IMR-90 (cell line): ENCODE results near the gene TNFRSF4. TPM values are rescaled to one million over a fixed set of nuclear protein-coding genes. Genes with fewer than 3 reads are reported as not detected.

Experiments
- ATAC-seq: fragments of 200-7000 bp; cut with Tn5 transposase; 2 replicates; pipeline ENCODE4 v1.9.1; 2020; ENCODE audit warnings: low read depth, mild to moderate bottlenecking, moderate library complexity
- BruUV-seq: library from RNA; stranded (reverse); fragments of 400-500 nt; replicated peaks from 2 replicates; lab custom pipeline; 2021; lab: Mats Ljungman, UMichigan
- CTCF ChIA-PET: fragments of 300-600 bp; formaldehyde crosslinking; extraction: SDS; loops from one replicate; lab custom pipeline; 2021; ENCODE audit warnings: antibody characterized with exemption; lab: Yijun Ruan, JAX
- POLR2A ChIA-PET: fragments of 300-600 bp; sonication (Branson Sonifier 250); formaldehyde crosslinking; loops from one replicate; lab custom pipeline; 2022; ENCODE audit warnings: antibody characterized with exemption; ENCODE audit not compliant: unreplicated experiment; lab: Charles Lee
- DNase-seq: peaks from one replicate; pipeline ENCODE4 v3.0.0; 2013
- H2AFZ ChIP-seq: replicated peaks from 2 replicates; pipeline ENCODE3; 2013; ENCODE audit warnings: low read length, mild to moderate bottlenecking; ENCODE audit not compliant: poor library complexity
- H2AK5ac ChIP-seq: 2 replicates; pipeline ENCODE4 v1.6.1; 2013; ENCODE audit warnings: low read depth, low read length, inconsistent platforms
- H2AK9ac ChIP-seq: replicated peaks from 2 replicates; pipeline ENCODE3; 2013; ENCODE audit warnings: mild to moderate bottlenecking, low read depth, low read length, moderate library complexity; ENCODE audit not compliant: poor library complexity
- H2BK120ac ChIP-seq: 2 replicates; pipeline ENCODE4 v1.6.1; 2013; ENCODE audit warnings: low read depth, low read length, inconsistent platforms
- H2BK15ac ChIP-seq: 3 replicates; pipeline ENCODE4 v1.6.1; 2013; ENCODE audit warnings: low read depth, low read length, inconsistent platforms
- H2BK20ac ChIP-seq: 2 replicates; pipeline ENCODE4 v1.6.1; 2013; ENCODE audit warnings: low read depth, mild to moderate bottlenecking, inconsistent platforms, low read length, moderate library complexity
- H2BK5ac ChIP-seq: 2 replicates; pipeline ENCODE4 v1.6.1; 2013; ENCODE audit warnings: mild to moderate bottlenecking, low read depth, low read length, inconsistent platforms; ENCODE audit not compliant: poor library complexity, severe bottlenecking
- H3K14ac ChIP-seq: replicated peaks from 2 replicates; pipeline ENCODE4 v1.6.1; 2013; ENCODE audit warnings: low read depth, low read length, inconsistent platforms
- H3K18ac ChIP-seq: 2 replicates; pipeline ENCODE4 v1.6.1; 2013; ENCODE audit warnings: low read depth, low read length, control low read depth
- H3K23ac ChIP-seq: 2 replicates; pipeline ENCODE4 v1.6.1; 2013; ENCODE audit warnings: low read depth, low read length, inconsistent platforms
- H3K27ac ChIP-seq: 2 replicates; pipeline ENCODE4 v1.5.1; 2013; ENCODE audit warnings: mild to moderate bottlenecking, control low read depth, low read length; ENCODE audit not compliant: insufficient read depth
- H3K27me3 ChIP-seq: 2 replicates; pipeline ENCODE4 v1.6.1; 2013; ENCODE audit warnings: low read length; ENCODE audit not compliant: control insufficient read depth, insufficient read depth
- H3K36me3 ChIP-seq: 2 replicates; pipeline ENCODE4 v1.6.1; 2013; ENCODE audit warnings: low read length, mixed read lengths; ENCODE audit not compliant: control insufficient read depth, insufficient read depth
- H3K4ac ChIP-seq: 2 replicates; pipeline ENCODE4 v1.6.1; 2013; ENCODE audit warnings: low read depth, low read length, inconsistent platforms
- H3K4me1 ChIP-seq: 2 replicates; pipeline ENCODE4 v1.6.1; 2013; ENCODE audit warnings: low read length, mixed read lengths; ENCODE audit not compliant: control insufficient read depth, insufficient read depth
- H3K4me2 ChIP-seq: 2 replicates; pipeline ENCODE4 v1.6.1; 2013; ENCODE audit warnings: low read depth, mild to moderate bottlenecking, control low read depth, low read length, moderate library complexity
- H3K4me3 ChIP-seq: 2 replicates; pipeline ENCODE4 v1.5.1; 2013; ENCODE audit warnings: low read depth, mild to moderate bottlenecking, control low read depth, low read length, moderate library complexity; ENCODE audit not compliant: insufficient read depth
- H3K56ac ChIP-seq: 2 replicates; pipeline ENCODE4 v1.6.1; 2013; ENCODE audit warnings: low read length, inconsistent platforms; ENCODE audit not compliant: insufficient read depth; ENCODE audit errors: extremely low read depth
- H3K79me1 ChIP-seq, 2 experiments: 2 replicates each; pipeline ENCODE4 v1.6.1; 2013; ENCODE audit warnings: low read length in 2 of 2, inconsistent platforms in 1 of 2, low read depth in 1 of 2
- H3K9ac ChIP-seq: 2 replicates; pipeline ENCODE4 v1.6.1; 2013; ENCODE audit warnings: low read depth, low read length, control low read depth
- H3K9me1 ChIP-seq: 2 replicates; pipeline ENCODE4 v1.6.1; 2013; ENCODE audit warnings: low read length, inconsistent platforms; ENCODE audit not compliant: insufficient read depth
- H3K9me3 ChIP-seq: 2 replicates; pipeline ENCODE4 v1.6.1; 2013; ENCODE audit warnings: low read length; ENCODE audit not compliant: control insufficient read depth, insufficient read depth
- H4K20me1 ChIP-seq: 2 replicates; pipeline ENCODE4 v1.6.1; 2013; ENCODE audit warnings: low read length, inconsistent platforms; ENCODE audit not compliant: insufficient read depth
- H4K5ac ChIP-seq: 2 replicates; pipeline ENCODE4 v1.6.1; 2013; ENCODE audit warnings: mild to moderate bottlenecking, low read depth, low read length, control low read depth
- H4K8ac ChIP-seq, 2 experiments: 2 replicates each; pipeline ENCODE4 v1.6.1; 2013; ENCODE audit warnings: low read depth in 2 of 2, low read length in 2 of 2, control low read depth in 1 of 2, inconsistent platforms in 1 of 2
- H4K91ac ChIP-seq: 2 replicates; pipeline ENCODE4 v1.6.1; 2013; ENCODE audit warnings: low read depth, low read length, inconsistent platforms; ENCODE audit not compliant: insufficient read depth
- RFX5 ChIP-seq: IDR thresholded peaks from 2 replicates; pipeline ENCODE4 v1.8.0; 2012; ENCODE audit warnings: low read depth, mild to moderate bottlenecking, low read length, moderate library complexity
- SMC3 ChIP-seq: fragments of 150-350 bp; IDR thresholded peaks from 2 replicates; pipeline ENCODE4 v1.6.1; 2016; ENCODE audit warnings: low read depth, mild to moderate bottlenecking, antibody characterized with exemption, low read length, moderate library complexity
- WGBS, 2 experiments: methylation state at CpG; one replicate each; pipeline versions ENCODE4 v1.1.5 to v1.1.7; 2013; ENCODE audit warnings: missing lambda C conversion rate in 2 of 2; ENCODE audit not compliant: insufficient read length in 1 of 2; ENCODE audit errors: extremely low coverage in 2 of 2; 5-methylcytosine and 5-hydroxymethylcytosine counted together
- dilution Hi-C: fragments of 300-500 bp; cut with HindIII; formaldehyde crosslinking; loops from one replicate; pipeline ENCODE4 v1.14.3; 2018; ENCODE audit warnings: low sequenced_read_pairs; ENCODE audit not compliant: unreplicated experiment
- in situ Hi-C: fragments of 300-500 bp; cut with MboI; formaldehyde crosslinking; loops from 3 replicates; pipeline ENCODE4 v1.14.3; 2019; ENCODE audit warnings: low sequenced_read_pairs, inconsistent platforms, mixed read lengths
- intact Hi-C: fragments of 100-400 bp; cut with micrococcal nuclease; formaldehyde crosslinking; loops from 2 replicates; pipeline ENCODE4 v1.10.0; 2022
- polyA plus RNA-seq, 3 experiments: library from polyadenylated mRNA; depleted of rRNA; stranded (reverse); fragments of >200 nt; gene quantifications; 2 replicates each; pipeline ENCODE4 v1.2.3, GENCODE V29; 2012; ENCODE audit warnings: low replicate concordance in 1 of 3
- total RNA-seq: library from RNA; depleted of rRNA; stranded (reverse); fragments of >200 nt; gene quantifications from 2 replicates; pipeline ENCODE4 v1.2.3, GENCODE V29; 2012
- TF ChIP-seq, protein P1 (sequence below): conservative IDR thresholded peaks from 2 replicates; pipeline ENCODE4 v1.5.1; 2012; ENCODE audit warnings: mild to moderate bottlenecking, low read depth, low read length, improper control_type of control experiment

Gene TNFRSF4
- total and polyA plus RNA-seq, 2 of the 4 experiments (the other 2 are of a cell fraction) = 0.15 TPM; not detected in 1

- Histone ChIP-seq H2AFZ (peak overlapping the region; percentile 21), H2AK5ac (no peak overlapping the region), H3K4ac (no peak overlapping the region), H4K91ac (no peak overlapping the region), H3K79me1 (0 out of 4 replicates have a peak, but pooled peaks cover 0 to 5% of the 10 kb centered on the region in 2 experiments), H3K23ac (no peak overlapping the region), H4K20me1 (peaks cover 8% of the 10 kb centered on the region), H2BK120ac (no peak overlapping the region), H3K36me3 (peaks cover 10% of the 10 kb centered on the region), H3K4me2 (no peak overlapping the region), H3K27me3 (no peaks in the 10 kb centered on the region), H2BK5ac (no peak overlapping the region), H3K27ac (no peak overlapping the region), H3K9ac (no peak overlapping the region), H3K4me3 (no peak overlapping the region), H2BK15ac (no peak overlapping the region), H3K9me1 (no peaks in the 10 kb centered on the region), H4K8ac (no peak overlapping the region), H3K18ac (no peak overlapping the region), H2BK20ac (no peak overlapping the region), H4K5ac (no peak overlapping the region), H3K9me3 (no peaks in the 10 kb centered on the region), H3K56ac (no peak overlapping the region), H3K4me1 (peaks cover 9% of the 10 kb centered on the region), H2AK9ac (peak overlapping the region; percentile 24), H3K14ac (no peak overlapping the region)
- TF ChIP-seq SMC3 (no peak), RFX5 (no peak)
- TF ChIP-seq, protein P1, sequence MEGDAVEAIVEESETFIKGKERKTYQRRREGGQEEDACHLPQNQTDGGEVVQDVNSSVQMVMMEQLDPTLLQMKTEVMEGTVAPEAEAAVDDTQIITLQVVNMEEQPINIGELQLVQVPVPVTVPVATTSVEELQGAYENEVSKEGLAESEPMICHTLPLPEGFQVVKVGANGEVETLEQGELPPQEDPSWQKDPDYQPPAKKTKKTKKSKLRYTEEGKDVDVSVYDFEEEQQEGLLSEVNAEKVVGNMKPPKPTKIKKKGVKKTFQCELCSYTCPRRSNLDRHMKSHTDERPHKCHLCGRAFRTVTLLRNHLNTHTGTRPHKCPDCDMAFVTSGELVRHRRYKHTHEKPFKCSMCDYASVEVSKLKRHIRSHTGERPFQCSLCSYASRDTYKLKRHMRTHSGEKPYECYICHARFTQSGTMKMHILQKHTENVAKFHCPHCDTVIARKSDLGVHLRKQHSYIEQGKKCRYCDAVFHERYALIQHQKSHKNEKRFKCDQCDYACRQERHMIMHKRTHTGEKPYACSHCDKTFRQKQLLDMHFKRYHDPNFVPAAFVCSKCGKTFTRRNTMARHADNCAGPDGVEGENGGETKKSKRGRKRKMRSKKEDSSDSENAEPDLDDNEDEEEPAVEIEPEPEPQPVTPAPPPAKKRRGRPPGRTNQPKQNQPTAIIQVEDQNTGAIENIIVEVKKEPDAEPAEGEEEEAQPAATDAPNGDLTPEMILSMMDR = no peak
- no TSS peak for BruUV-seq
- intact Hi-C loops = no loop called here
- WGBS, 2 experiments = 87% methylated on average over 12 of the region's 28 CpGs; no CpG with 5 or more reads in 1 of the 2 experiments
- dilution Hi-C loops = no loop called here
- ATAC-seq = no peak
- POLR2A ChIA-PET = no interaction called here
- CTCF ChIA-PET = no interaction called here
- in situ Hi-C loops = no loop called here
- no peak for DNase-seq
Measured at GRCh38 chr1:1211541-1212441, 2.2 kb downstream of the TNFRSF4 start.
